CD4-positive, alpha-beta T cell treated with Interleukin-15 for 1 hour (primary cell): ENCODE measurements around the gene RAPGEF4.

Experiments used
- DNase-seq: peaks from one replicate; pipeline ENCODE4 v3.0.0-alpha.2; 2020

The RAPGEF4 gene

DNA sequence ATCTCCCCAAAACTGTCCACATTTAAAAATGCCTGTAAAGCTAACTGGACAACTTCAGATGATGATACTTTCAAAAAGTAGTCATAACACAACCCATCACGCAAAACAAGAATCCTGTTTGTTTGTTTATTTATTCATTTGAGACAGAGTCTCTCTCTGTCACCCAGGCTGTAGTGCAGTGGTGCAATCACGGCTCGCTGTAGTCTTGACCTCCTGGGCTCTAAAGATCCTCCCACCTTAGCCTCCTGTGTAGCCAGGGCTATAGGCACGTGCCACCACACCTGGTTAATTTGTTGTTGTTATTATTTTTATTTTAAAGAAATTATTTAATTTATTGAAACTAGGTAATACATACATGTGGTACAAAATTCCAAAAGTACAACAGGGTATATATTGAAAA, 94.8 kb downstream of the RAPGEF4 start:
- DNase-seq: no peak

DNA sequence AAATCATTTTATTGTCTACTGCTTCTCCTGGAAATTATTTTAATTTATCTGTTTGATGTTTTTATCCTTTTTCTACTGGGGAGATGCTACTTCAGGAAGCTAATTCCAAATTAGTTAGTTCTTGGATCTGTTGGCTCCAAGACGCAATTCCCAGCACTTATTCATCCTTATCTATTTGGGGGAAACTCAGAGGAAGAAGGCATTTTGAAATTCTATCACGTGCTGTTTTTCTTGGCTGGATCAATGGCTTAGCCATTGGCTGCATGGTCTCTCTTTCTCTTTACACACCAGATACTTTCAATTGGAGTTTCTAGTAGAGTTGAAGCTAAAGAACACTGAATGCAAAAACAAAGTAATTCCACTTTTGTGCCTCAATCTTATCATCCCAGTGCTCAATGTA, 98.3 kb downstream of the RAPGEF4 start:
- DNase-seq: no peak

DNA sequence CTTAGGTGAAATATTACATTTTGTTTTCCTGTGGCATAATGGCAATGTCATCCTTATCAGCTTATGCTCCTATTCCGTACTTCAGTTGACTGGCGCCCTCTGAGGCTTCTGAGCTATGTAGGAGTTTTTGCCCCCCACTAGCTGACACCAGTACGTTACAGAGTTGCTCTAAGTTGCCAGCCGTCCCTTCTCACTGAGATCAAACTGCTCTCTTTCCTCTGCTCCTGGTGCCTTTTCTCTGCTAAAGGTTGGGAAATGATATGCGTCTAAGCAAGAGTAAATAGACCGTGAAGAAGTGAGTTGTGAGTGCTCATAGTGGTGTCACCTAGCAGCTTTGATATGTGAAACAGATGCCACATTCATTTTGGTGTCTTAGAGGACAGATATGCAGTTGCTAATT, 99.2 kb downstream of the RAPGEF4 start:
- DNase-seq: no peak

DNA sequence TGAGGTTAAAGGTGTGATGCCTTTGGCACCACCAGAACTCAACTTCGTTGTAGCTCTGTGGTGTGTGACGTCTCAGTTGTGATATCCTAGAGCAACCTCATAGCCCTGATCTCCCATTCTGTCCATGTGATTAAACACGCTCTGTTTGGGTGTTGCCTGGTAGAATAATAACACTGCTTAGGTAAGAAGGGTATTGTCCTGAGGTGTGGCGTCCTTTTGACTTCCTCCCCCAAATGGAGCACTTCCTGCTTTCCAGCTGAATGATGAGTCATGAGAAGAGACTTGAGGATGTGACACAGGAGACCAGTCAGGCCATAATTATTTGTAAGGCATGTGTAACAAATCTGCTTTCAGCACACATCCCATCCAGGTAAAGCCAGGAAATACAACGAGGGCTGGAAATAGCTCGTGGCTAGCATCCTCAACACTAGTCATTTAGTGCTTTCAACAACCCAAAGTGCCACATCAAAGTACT, 100.7 kb downstream of the RAPGEF4 start:
- no peak for DNase-seq

DNA sequence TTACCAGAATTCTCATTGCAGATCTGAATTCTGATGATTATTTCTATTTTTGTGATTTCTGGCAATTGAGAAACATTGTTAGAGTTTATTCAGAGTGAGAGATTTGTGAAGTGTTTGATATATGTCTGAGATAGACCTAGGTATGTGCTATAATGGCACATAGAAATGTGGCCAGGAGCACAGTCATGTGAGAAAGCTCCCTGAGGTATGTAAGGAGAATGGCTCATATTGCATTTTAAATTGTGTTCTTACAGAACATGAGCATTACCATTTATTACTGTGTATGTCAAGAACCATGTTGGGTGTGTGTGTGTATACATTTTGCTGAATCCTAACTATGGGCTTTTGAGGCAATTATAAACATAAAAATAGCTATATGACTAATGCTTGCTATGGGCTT, 101.2 kb downstream of the RAPGEF4 start:
- DNase-seq: no peak

DNA sequence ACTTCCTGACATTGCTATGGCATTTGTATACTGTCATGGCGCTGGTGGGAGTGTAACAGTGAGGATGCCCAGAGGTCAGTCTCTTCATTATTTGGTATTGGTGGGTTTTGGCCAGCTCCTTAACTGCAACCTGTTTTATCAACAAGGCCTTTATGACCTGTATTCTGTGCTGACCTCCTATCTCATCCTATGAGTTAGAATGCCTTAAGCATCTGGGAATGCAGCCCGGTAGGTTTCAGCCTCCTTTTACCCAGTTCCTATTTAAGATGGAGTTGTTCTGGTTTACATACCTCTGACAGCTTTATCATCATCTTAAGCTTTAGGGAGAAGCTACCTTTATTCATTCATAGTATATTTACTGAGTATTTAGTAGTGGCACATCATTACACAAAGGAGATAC, 103.8 kb downstream of the RAPGEF4 start:
- no peak for DNase-seq

DNA sequence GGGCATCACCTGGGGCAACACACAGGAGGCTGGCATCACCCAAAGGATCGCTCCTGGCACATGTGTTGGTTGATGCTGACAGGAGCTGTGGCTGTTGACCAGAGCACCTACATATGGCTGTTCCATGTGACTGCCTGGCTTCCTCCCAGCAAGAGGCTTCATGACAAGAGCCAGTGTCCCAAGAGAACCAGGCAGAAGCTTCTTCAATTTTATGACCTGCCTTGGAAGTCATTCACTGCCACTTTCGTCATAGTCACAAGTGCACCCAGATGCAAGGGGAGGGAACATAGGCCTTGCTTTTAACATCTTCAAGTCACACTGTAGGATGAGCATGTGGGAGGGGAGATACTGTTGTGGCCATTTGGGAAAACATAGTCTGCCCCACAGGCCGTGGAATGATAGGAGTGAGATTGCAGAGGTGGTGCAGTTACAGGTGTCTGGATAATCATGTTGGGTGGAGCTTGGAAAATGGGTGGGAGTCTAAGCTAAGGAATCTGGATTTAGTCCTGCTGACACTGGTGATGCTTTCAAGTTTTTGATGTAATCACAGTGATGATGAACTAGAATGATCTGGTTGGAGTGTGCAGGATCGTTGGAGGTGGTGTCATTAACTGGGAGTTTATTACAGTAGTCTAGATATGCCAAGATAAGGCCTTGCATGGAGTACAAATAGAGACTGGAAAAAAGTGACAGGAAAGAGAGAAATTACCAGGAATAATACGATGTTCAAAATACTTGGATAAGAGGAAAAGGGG, 107.0 kb downstream of the RAPGEF4 start:
- no peak for DNase-seq

DNA sequence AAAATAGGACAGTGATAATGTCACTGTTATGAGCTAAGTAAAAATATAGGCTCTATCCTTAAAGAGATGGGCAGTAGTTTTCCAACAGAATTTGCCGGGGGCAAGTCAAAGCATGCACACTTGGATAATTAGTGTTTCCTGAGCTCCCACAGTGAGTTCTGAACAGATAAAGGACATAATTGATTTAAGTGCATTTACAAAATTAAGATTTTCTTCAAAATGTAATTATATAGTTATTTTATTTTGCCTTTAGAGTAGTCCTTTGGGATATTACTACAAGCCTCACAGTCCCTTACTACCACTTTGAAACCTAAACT, 107.6 kb downstream of the RAPGEF4 start:
- no peak for DNase-seq

DNA sequence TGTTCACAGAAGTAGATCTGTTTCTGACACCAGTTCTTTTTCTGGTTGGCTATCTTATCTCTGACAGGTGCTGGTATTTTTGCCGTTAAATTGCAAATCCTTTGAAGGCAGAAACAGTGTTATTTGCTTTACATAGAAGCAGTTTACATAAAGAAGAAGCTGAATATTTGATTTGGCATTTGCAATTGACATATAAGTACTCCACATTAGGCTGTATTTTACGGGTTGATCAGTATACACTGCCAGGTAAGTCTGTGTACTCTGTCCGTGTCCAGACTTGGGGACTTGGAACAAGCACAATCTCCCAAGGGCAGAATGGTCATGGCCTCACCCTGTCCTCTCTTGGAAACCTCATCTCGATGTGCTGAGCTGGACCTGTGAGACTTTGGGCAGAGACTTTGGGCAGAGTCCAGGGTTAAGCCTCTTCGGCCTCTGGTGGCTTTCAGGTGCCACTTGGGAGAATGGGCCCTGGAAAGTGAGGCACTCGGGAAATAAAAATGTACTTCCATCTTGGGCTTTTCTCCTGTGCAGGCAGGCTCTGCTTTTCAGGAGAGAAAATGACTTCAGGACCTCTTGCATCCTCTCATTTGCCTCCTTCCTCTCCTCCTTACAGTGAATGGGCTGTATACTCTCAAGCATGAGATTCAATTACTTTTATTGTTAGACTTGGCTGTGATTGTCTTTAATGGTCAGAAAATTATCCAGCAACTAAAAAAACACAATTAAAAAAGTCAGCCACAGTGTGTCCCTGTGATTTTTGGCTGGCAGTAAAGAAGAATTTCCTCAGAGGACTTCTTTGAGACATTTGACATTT, 108.5 kb downstream of the RAPGEF4 start:
- DNase-seq: no peak

DNA sequence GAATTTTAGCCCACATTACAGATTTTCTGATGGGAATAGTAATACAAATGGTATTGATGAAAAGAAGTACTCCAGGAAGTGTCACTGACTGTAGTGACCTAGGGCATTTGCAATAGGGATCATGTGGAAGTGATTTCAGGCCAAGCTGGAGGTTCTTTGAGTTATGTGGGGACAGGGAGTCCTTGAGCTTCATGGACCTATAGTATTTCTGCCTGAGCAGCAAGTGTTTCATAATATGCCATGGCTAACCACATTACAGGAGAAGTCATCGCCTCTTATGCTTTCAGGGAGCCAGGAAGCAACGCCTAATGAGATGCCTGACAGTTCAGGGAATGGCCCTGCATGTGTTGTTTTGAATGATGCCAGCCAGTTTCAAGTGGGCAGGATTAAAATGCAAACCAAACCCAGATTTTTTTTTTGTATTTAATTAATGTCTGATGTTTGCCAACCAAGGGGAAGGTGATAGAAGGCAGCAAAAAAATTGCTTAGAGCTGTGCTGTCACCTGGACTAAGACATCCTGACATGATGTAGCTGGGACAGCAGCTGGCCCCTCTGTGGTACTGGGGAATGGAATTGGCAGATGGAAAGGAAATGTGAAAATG, 109.5 kb downstream of the RAPGEF4 start:
- no peak for DNase-seq

DNA sequence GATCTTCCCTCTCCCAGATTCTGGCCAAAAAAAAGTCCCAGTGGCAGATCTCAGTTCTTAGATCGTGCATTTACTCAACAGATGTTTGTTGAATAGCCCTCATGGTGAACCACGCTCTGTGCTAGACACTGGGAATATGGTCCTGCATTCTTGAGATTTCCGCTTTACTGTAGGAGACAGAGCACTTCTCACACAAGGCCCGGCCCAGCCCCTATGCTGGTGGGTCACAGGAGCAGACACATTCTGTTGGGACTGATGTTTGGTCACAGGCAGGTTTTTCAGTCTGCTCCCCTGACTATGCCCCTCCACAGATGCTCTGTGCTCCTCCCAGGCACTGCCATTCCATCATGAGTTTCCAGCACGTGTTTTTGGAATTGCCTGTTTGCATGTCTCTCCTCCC, 110.9 kb downstream of the RAPGEF4 start:
- DNase-seq: no peak

DNA sequence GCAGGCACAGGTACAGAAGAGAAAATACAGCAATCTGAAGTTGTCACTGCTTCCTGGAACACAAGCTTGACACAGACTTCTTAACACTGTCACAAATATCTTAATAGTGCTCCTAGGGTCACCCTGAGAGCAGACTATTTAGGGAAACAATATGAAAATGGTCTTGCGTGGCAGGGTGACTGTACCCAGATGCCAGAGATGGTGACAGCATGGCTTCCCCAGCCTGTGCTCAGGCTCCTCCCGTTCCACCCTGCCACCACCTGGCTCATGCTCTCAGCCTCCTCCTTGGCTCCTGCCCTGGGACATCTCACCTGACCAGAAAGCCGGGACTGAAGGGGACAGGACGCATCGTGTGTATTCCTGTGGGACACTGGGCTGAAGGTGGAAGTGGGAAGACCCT, 111.5 kb downstream of the RAPGEF4 start:
- no peak for DNase-seq

DNA sequence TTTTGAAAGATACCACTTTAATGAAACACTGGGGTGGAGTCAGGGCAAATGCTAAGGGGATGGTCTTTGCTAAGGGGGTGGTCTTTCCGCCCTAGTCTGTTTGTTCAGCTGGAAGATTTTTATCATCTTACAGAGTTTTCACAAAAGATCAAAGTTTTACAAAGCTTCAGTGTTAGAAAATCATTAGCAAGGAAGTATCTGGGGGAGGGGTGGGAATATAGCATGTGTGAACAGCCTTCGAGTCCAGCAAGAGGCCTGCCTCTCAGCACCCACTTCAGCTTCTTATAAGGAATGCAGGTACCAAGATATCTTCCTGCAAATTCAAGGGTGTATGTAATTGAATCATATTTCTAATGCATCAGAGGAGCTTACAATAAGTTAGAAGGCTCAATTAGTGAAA, 112.9 kb downstream of the RAPGEF4 start:
- no peak for DNase-seq

DNA sequence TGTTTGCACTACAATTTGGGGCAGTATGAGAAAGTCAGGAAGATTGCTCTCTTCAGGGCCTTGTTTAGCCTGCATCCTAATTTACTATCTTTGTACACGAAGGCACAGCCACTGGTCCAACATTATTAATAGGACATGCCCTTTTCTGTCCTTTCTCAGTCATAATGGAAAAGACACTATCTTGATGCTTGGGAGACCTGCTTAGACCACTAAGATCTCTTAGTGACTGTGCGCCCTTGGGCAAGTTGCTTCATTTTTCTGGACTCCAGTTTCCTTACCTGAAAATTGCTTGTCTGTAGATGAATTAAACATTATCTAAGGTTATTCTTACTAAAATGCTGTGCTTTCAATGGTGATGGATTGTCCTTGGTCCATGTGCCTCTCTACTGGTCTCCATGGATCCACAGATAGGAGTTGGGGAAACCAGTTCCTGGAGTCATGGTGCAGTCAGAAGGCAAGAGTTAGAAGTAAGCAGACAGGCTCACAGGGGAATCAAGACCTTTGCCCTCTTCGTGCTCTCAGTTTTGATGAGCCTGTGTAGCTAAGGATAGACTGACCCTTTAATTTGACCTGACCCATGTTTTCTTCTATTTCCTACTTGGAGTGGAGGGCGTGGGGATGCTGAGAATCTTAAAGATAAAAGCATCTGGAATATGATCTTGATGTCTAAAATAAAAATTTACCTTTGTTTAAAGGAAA, 114.0 kb downstream of the RAPGEF4 start:
- DNase-seq: no peak

DNA sequence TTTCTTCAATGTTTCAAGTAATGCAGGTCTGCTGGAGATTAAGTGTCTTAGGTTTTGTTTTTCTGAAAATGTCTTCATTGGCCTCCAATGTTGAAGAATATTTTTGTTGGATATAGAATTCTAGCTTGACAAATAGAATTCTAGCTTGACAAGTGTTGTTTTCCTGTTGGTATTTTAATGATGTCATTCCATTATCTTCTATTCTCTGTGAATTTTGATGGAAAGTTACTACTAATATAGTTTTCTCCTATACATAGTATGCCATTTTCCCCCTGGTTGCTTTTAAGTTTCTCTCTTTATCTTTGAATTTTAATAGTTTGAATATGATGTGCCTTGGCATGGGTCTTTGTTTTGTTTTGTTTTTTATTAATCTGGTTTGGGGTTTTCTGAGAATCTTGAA, 119.9 kb downstream of the RAPGEF4 start:
- no peak for DNase-seq

DNA sequence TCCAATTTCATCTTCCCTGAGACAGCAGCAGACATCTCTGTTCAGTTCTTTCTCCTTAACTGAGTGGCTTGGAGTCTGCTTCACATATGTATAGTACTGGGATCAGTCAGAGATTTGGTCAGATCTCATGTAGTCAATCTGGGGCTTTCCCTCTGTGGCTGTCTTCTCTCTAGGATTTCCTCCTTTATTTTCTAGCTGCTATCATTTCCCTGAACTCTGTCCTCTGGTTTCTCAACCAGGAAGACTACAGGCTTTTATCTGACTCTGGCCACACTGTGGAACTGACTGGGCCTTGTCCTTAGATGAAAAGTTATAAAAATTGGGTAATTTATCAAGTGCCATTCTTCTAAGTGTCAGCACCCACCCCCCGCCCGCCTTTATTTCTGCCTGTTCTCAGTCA, 121.0 kb downstream of the RAPGEF4 start:
- DNase-seq: no peak

DNA sequence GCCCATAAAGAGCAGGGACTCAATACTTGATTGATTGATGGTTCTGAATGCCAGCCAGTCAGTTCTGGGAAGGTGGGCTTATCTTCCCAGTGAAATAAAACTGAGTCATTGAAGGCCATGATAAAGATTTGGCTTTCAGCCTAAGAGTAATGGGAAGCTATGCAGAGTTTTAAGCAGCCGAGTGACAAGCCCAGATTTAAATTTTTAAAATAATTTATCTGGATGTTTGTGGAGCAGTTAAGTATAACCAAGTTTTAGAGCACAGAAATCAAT, 122.8 kb downstream of the RAPGEF4 start:
- DNase-seq: no peak

DNA sequence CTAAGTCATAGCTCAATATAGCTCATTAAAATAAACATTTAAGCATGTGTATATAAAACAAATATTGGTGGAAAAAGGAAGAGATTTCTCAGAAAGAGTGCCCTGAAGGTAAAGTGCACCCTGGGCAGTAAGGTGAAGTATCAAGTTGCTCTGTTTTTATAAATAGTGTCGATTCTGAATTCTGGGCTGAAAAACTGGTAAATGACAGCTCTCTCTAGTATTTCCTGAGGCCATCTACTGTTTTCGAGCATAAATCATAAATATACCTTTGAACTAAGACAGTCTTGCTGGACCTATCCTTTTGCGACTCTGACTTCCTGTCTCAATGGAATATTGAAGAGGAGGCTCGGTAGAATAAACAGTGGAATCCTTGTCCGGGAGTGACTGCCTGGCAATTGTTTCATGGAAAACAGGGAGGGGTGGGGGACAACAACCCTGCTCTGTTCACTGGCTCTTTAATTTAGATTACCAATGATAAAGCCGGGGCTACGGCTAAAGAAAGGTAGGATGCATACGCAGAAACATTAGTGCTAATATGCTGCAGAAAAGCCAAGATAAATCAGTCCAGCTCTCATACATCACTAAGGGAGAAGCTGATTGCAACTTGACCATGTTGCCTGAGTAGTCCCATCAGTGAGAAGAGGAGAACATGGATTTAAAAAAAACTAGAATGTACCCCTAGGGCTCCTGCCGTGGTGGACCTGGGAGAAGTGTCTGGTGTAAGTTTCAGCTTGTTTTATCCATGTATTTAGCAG, 124.1 kb downstream of the RAPGEF4 start:
- DNase-seq: no peak

DNA sequence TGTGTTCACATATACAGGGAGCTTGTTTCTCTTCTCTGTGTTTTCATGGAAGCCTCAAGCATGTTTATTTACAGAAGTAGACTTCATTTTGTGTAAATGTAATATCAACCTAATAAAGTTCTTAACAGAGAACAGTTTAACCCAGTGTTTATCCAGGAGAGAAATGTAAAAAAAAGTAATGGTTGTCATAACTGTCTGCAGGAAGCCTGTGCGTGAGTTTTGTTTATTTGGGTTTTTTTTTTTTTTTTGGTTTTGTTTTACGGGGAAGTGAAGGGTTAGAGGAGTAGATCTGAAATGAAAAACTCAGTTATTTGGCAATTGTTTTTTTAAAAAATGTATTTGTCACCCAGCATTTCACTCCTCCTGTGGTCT, 124.7 kb downstream of the RAPGEF4 start:
- no peak for DNase-seq

DNA sequence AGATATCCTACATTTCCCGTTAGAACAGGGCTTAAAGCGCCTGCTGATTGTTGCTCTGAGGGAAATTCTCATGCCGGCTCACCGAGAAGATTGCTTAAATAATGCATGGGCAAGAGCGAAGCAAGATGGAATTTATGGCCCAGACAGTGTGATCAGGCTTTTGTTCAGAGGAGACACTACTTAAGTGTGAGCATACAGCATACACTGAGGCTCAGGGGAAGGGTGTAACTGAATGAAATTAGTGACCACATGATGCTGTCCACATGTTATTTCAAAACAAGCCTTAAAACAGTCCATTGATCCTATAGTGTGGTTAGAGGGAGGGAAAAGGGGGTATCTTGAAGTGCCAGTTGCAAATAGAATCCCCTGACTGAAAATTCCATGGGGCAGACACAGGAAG, 125.5 kb downstream of the RAPGEF4 start:
- DNase-seq: no peak

DNA sequence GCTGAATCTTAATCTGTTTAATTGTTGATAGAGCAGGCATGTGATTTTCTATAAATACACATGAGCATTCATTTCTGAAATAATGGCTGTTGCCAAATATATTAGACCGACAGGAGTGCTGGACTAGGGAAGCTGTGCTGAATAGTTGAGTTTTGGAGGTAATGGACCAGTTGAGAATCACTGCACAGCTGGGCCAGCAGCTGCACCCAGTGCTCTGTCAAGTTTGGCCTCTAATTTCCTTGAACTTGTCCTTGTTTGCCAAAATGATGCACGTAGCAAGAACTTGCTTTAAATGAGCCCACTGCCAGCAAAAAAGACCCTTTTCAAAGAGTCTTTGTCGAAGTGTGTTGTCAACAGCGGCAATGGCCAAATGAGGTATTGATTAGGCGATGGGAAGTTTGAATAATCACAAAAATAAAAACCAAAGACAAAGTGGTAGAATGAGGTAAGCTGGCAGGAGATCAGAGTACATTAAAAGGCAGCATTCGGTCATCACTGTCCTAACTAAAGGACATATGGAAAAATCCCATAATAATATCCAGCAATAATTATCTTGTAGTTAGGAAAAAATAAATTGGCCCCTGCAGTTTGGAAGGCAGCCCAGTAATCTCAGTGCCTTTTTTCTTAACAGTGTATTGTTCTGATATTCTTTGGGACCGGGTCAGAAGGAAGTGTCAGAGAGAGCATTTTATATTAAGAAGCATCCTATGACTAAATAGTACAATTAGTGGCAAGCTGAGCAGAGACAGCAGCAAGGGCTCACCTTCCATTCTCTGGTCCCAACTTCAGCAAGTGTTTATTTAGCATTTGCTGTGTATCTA, 126.2 kb downstream of the RAPGEF4 start:
- DNase-seq: no peak

DNA sequence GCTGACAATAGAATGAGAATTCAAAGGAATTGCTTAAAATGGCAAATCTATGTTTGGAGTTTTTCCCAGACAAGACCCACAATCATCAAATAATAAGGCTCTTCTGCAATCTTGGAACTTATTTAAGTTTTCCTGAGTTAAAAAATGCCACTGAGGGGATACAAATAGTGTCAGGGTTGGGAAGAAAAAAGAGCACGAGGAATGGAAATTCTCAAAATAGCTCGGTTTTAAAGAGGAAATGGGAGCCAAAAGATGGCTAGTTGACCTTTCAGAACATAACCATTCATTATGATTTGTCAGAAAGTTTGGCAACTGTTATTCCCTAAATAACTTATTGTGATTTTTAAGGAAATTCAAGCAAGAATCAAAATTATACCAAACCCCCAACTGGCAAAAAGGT, 127.7 kb downstream of the RAPGEF4 start:
- no peak for DNase-seq
